ENCODE measurements around the gene LRP1. TPM values are rescaled to one million over a fixed set of nuclear protein-coding genes. Genes with fewer than 3 reads are reported as not detected.

Gene LRP1
- total RNA-seq, 2 donors from 2014 or later = 53.5 to 198 TPM

GRCh38 chr12:57085999-57086492, 42.2 kb upstream of the LRP1 start:
- no peaks in the 10 kb centered on the region for H3K9me3 ChIP-seq
- no peaks in the 10 kb centered on the region for H3K36me3 ChIP-seq
- peak overlapping the region in 1 of 2 donors; percentile 91 for H3K4me3 ChIP-seq
- WGBS = 3% methylated on average over 12 of the region's 12 CpGs
- peak; percentile 54 for DNase-seq (ENCODE audit: low spot score)
- peak overlapping the region; percentile 99 for H3K27ac ChIP-seq
- H3K4me1 ChIP-seq (replicated peaks) = peaks cover 12% of the 10 kb centered on the region
- no peaks in the 10 kb centered on the region for H3K27me3 ChIP-seq (replicated peaks; ENCODE audit: insufficient read depth)
- intact Hi-C loops (cut with DNase I) = loop anchor here (10.0 kb wide), 1 partner anchor 451 kb away; the partner anchor contains the start of gene BAZ2A
- peak; percentile 35 for TF ChIP-seq POLR2A (IDR thresholded peaks at IDR 0.05)
- no peak for TF ChIP-seq CTCF (IDR thresholded peaks at IDR 0.05)

GRCh38 chr12:57086493-57087009, 41.7 kb upstream of the LRP1 start:
- Histone ChIP-seq H3K4me1 (replicated peaks) (peaks cover 17% of the 10 kb centered on the region), H3K9me3 (no peaks in the 10 kb centered on the region), H3K36me3 (no peaks in the 10 kb centered on the region), H3K27ac (peak overlapping the region; percentile 99), H3K27me3 (replicated peaks; ENCODE audit: insufficient read depth) (no peaks in the 10 kb centered on the region), H3K4me3 (peak overlapping the region; percentile 82 to 91)
- DNase-seq (ENCODE audit: low spot score) = peak; percentile 61
- intact Hi-C loops (cut with DNase I) = loop anchor here (10.0 kb wide), 1 partner anchor 452 kb away; the partner anchor contains the start of gene BAZ2A
- TF ChIP-seq POLR2A (IDR thresholded peaks at IDR 0.05) = no peak
- peak in 2 of 4 experiments; percentile 10 to 25 for TF ChIP-seq CTCF (IDR thresholded peaks at IDR 0.05)
- WGBS = 2% methylated on average over 14 of the region's 14 CpGs

GRCh38 chr12:57087010-57087690, 41.1 kb upstream of the LRP1 start:
- TF ChIP-seq POLR2AphosphoS5 (IDR thresholded peaks at IDR 0.05) (peak; percentile 76), POLR2A (IDR thresholded peaks at IDR 0.05) (peak; percentile 71), CTCF (IDR thresholded peaks at IDR 0.05) (no peak)
- Histone ChIP-seq H3K36me3 (no peaks in the 10 kb centered on the region), H3K9me3 (no peaks in the 10 kb centered on the region), H3K27ac (peak overlapping the region; percentile 99), H3K4me3 (peak overlapping the region; percentile 82 to 91), H3K27me3 (replicated peaks; ENCODE audit: insufficient read depth) (no peaks in the 10 kb centered on the region), H3K4me1 (replicated peaks) (peaks cover 21% of the 10 kb centered on the region)
- intact Hi-C loops (cut with DNase I) = loop anchor here (10.0 kb wide), 1 partner anchor 452 kb away; the partner anchor contains the start of gene BAZ2A
- peak; percentile 90 for DNase-seq (ENCODE audit: low spot score)
- 0% methylated on average over 36 of the region's 52 CpGs for WGBS

- intact Hi-C loops (cut with DNase I) = loop anchor here (10.0 kb wide), 1 partner anchor 453 kb away; the partner anchor contains the start of gene BAZ2A
- H3K9me3 ChIP-seq = no peaks in the 10 kb centered on the region
- DNase-seq (ENCODE audit: low spot score) = peak; percentile 90
- H3K27me3 ChIP-seq (replicated peaks; ENCODE audit: insufficient read depth) = no peaks in the 10 kb centered on the region
- TF ChIP-seq POLR2AphosphoS5 (IDR thresholded peaks at IDR 0.05) = peak; percentile 62
- TF ChIP-seq POLR2A (IDR thresholded peaks at IDR 0.05) = peak; percentile 47
- TF ChIP-seq CTCF (IDR thresholded peaks at IDR 0.05) = peak in 1 of 4 experiments; percentile 33
- H3K27ac ChIP-seq = peak overlapping the region; percentile 99
- peaks cover 27% of the 10 kb centered on the region for H3K4me1 ChIP-seq (replicated peaks)
- no peaks in the 10 kb centered on the region for H3K36me3 ChIP-seq
- H3K4me3 ChIP-seq = peak overlapping the region; percentile 82 to 91
- under 1% methylated on average over 37 of the region's 37 CpGs for WGBS
Observed at GRCh38 chr12:57087691-57088353, 40.5 kb upstream of the LRP1 start.

Data from prostate gland (tissue), 2 donors.